ENCODE results near the gene PGAP3. TPM values are rescaled to one million over a fixed set of nuclear protein-coding genes. Genes with fewer than 3 reads are reported as not detected.

PGAP3 gene
- polyA plus RNA-seq, 3 donors from 2014 or later: 24.0 to 47.1 (median 37.8) TPM

GRCh38 chr17:39661744-39662541 lies 25.9 kb downstream of the PGAP3 start:
- Mint-ChIP-seq H3K27me3 (ENCODE audit: low read depth in 3 of 3) (peaks cover 1 to 7% (median 2%) of the 10 kb centered on the region in 3 donors), H3K36me3 (peaks cover 0 to 8% (median 3%) of the 10 kb centered on the region in 3 donors), H3K27ac (no peak overlapping the region), H3K9me3 (no peaks in the 10 kb centered on the region), H3K4me1 (peaks cover 0 to 2% of the 10 kb centered on the region in 2 donors), H3K4me3 (no peak overlapping the region)
- no peak for DNase-seq

DNA sequence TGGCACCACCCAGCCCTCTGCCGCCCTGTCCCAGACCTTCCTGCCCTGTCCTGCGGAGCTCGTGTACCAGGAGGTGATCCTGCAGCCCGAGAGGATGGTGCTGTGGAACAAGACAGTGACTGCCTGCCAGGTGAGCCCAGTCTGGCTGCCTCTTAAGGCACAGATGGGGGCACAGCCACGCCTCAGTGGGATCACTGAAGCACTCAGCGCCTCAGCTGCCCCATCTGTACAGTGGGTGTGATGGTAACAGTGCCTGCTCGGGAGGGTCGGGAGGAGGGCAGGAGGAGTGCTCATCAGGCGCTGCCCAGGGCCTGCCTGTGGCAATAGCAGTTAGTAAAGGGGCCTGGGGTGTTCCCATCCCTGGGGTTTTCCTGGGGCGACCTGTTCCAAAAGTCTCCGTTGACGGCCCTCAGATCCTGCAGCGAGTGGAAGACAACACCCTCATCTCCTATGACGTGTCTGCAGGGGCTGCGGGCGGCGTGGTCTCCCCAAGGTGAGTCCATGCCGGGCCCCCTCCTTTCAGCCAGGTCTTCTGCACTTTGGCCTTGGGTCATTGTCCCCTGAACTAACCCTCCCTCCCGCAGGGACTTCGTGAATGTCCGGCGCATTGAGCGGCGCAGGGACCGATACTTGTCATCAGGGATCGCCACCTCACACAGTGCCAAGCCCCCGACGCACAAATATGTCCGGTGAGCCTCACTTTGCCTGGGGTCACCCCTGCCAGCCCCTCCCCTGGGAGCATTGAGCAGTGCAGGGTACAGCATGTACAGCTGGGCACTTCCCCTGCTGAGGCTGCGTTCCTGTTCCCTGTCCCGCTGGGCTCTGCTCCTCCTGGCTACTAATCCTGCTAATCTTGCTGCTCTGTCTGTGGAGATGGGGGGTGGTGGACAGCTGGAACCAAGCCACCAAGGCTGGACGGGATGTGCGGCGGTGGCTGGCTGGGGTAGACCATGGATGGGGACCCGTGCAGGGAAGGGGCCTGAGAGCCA lies 27.2 kb downstream of the PGAP3 start:
- peaks cover 0 to 8% (median 3%) of the 10 kb centered on the region in 3 donors for H3K36me3 Mint-ChIP-seq
- H3K9me3 Mint-ChIP-seq: no peaks in the 10 kb centered on the region
- no peak for DNase-seq
- H3K27ac Mint-ChIP-seq: no peak overlapping the region
- no peak overlapping the region for H3K4me3 Mint-ChIP-seq
- peaks cover 0 to 4% of the 10 kb centered on the region in 2 donors for H3K4me1 Mint-ChIP-seq
- peaks cover 1 to 7% (median 2%) of the 10 kb centered on the region in 3 donors for H3K27me3 Mint-ChIP-seq (ENCODE audit: low read depth in 3 of 3)

- Mint-ChIP-seq H3K27ac (peak overlapping the region in 1 of 6 donors; percentile 36), H3K36me3 (peaks cover 0 to 8% (median 3%) of the 10 kb centered on the region in 3 donors)
Observed at GRCh38 chr17:39660011-39660360, 27.9 kb downstream of the PGAP3 start.

DNA sequence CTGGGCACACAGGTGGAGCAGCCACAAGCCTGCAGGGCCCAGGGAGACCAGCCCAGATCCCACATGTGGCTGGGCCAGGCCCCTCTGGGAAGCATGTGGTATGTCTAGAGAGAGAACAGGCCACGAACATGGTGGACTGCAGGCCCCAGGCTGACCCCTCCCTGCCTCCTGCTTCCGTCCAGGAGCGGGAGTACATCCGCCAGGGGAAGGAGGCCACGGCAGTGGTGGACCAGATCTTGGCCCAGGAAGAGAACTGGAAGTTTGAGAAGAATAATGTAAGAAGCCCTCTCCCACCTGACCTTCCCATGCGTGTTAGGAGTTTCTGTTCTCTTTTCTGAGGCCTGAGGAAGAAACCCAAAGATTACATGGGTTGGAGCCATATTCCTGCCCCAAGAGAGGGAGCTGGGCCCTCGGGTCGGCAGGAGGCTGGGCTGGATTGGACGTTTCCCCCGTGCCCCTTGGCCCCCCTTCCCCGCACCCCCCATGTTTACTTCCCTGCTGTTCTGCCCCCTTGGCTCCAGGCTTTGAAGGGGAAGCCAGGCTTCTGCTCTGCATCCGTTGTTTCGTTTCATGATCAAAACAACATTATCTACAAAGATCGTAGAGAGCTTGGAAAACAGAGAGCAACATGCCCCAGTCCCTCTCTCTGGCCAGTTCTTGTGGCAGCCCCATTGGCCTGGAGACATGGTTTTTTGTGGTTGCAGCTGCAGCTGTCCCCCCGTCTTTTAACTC lies 28.4 kb downstream of the PGAP3 start:
- H3K27me3 Mint-ChIP-seq (ENCODE audit: low read depth in 3 of 3): peaks cover 0 to 5% (median 2%) of the 10 kb centered on the region in 3 donors
- H3K36me3 Mint-ChIP-seq: peaks cover 0 to 8% (median 3%) of the 10 kb centered on the region in 3 donors
- no peak for DNase-seq
- no peak overlapping the region for H3K4me3 Mint-ChIP-seq
- no peak overlapping the region for H3K27ac Mint-ChIP-seq
- peaks cover 9 to 11% of the 10 kb centered on the region in 2 donors for H3K4me1 Mint-ChIP-seq
- no peaks in the 10 kb centered on the region for H3K9me3 Mint-ChIP-seq

More at GRCh38 chr17:39660011-39660360, 27.9 kb downstream of the PGAP3 start:
- DNase-seq: no peak
- Mint-ChIP-seq H3K4me1 (peaks cover 6 to 7% of the 10 kb centered on the region in 2 donors), H3K9me3 (no peaks in the 10 kb centered on the region), H3K27me3 (ENCODE audit: low read depth in 3 of 3) (peaks cover 2 to 5% (median 4%) of the 10 kb centered on the region in 3 donors), H3K4me3 (no peak overlapping the region)

- no peak for DNase-seq
- Mint-ChIP-seq H3K36me3 (peaks cover 0 to 8% (median 3%) of the 10 kb centered on the region in 3 donors), H3K27me3 (ENCODE audit: low read depth in 3 of 3) (peaks cover 0 to 5% (median 2%) of the 10 kb centered on the region in 3 donors), H3K9me3 (no peaks in the 10 kb centered on the region), H3K4me1 (peaks cover 11 to 15% of the 10 kb centered on the region in 2 donors), H3K27ac (no peak overlapping the region), H3K4me3 (no peak overlapping the region)
Observed at GRCh38 chr17:39658760-39659159, 29.1 kb downstream of the PGAP3 start.

DNA sequence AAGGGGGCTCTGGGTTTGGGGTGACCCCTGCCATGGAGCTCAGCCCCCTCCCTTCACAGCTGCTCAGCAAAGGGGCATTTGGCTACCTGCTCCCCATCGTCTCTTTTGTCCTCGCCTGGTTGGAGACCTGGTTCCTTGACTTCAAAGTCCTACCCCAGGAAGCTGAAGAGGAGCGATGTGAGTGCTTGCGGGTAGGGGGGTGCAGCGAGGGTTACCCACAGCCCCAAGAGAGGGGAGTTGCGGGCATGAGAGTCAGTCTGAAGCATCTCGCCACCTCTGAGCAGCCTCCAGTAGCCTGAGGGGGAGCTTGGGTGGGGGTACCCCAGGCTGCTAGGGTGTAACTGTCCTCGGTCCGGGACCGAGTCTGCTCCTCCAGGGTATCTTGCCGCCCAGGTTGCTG lies 29.5 kb downstream of the PGAP3 start:
- Mint-ChIP-seq H3K36me3 (peaks cover 0 to 8% (median 3%) of the 10 kb centered on the region in 3 donors), H3K4me3 (no peak overlapping the region), H3K27me3 (ENCODE audit: low read depth in 3 of 3) (peaks cover 0 to 5% (median 2%) of the 10 kb centered on the region in 3 donors), H3K9me3 (no peaks in the 10 kb centered on the region), H3K27ac (no peak overlapping the region), H3K4me1 (peaks cover 13 to 18% of the 10 kb centered on the region in 2 donors)
- DNase-seq: no peak

DNA sequence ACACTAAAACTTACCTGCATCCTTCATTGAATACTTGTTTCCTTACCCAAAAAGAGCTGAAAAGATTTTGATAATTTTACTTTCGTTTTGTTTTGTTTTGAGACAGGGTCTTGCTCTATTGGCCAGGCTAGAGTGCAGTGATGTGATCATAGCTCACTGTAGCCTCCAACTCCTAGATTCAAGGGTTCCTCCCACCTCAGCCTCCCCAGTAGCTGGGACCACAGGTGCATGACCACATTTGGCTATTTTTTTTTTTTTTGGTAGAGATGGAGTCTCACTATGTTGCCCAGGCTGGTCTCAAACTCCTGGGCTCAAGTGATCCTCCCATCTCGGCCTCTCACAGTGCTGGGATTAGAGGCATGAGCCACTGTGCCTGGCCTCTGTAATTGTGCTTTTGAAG lies 32.8 kb downstream of the PGAP3 start:
- H3K27ac Mint-ChIP-seq: peak overlapping the region in 1 of 6 donors; percentile 66
- no peaks in the 10 kb centered on the region for H3K9me3 Mint-ChIP-seq
- DNase-seq: no peak
- no peaks in the 10 kb centered on the region for H3K36me3 Mint-ChIP-seq
- H3K27me3 Mint-ChIP-seq (ENCODE audit: low read depth in 3 of 3): peaks cover 0 to 6% (median 4%) of the 10 kb centered on the region in 3 donors
- H3K4me3 Mint-ChIP-seq: no peak overlapping the region
- peaks cover 36 to 41% of the 10 kb centered on the region in 2 donors for H3K4me1 Mint-ChIP-seq

DNA sequence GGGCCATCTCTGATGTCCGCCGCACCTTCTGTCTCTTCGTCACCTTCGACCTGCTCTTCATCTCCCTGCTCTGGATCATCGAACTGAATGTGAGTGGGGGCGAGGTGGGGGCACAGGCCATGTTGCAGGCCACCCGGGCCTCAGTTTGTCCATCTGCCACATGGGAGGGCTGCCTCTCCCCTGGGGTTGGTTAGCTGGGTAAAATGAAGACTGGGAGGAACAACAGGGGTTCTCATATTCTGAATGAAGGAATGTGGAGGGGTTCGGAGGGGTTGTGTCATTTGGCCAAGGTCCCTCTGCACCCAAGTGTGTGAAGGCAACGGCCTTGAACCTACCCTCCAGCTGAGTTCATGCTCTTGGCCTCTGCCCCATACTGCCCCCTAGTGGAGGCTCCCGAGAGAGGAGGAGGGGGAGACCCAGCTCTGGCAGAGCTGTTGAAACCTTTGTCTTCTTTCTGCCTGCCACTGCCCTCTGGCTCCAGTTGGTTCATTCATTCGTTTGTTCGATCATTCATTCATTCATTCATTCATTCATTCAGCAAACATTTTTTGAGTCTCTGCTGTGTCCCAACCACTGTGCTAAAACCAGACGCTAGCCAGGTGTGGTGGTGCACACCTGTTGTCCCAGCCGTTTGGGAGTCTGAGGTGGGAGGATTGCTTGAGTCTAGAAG lies 34.1 kb downstream of the PGAP3 start:
- Mint-ChIP-seq H3K4me1 (peaks cover 45 to 49% of the 10 kb centered on the region in 2 donors), H3K27ac (peak overlapping the region; percentile 28 to 90 (median 70)), H3K4me3 (no peak overlapping the region), H3K9me3 (no peaks in the 10 kb centered on the region), H3K27me3 (ENCODE audit: low read depth in 3 of 3) (peaks cover 0 to 6% (median 4%) of the 10 kb centered on the region in 3 donors), H3K36me3 (no peaks in the 10 kb centered on the region)
- peak; percentile 70 to 77 (median 73) for DNase-seq

DNA sequence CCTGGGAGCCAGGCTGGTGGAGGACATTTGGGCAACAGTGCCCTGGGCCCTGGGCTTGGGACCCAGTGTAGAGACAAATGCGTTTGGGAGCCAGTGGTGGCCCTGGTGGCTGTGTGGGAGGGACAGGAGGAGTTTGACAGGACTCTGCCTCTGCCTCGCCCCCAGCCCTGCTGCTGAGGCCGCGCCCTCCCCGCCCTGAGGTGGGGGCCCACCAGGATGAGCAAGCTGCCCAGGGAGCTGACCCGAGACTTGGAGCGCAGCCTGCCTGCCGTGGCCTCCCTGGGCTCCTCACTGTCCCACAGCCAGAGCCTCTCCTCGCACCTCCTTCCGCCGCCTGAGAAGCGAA lies 34.6 kb downstream of the PGAP3 start:
- Mint-ChIP-seq H3K36me3 (no peaks in the 10 kb centered on the region), H3K9me3 (no peaks in the 10 kb centered on the region), H3K4me1 (peaks cover 47 to 52% of the 10 kb centered on the region in 2 donors), H3K4me3 (no peak overlapping the region), H3K27me3 (ENCODE audit: low read depth in 3 of 3) (peaks cover 2 to 6% (median 4%) of the 10 kb centered on the region in 3 donors), H3K27ac (peak overlapping the region in 1 of 6 donors; percentile 79)
- no peak for DNase-seq

DNA sequence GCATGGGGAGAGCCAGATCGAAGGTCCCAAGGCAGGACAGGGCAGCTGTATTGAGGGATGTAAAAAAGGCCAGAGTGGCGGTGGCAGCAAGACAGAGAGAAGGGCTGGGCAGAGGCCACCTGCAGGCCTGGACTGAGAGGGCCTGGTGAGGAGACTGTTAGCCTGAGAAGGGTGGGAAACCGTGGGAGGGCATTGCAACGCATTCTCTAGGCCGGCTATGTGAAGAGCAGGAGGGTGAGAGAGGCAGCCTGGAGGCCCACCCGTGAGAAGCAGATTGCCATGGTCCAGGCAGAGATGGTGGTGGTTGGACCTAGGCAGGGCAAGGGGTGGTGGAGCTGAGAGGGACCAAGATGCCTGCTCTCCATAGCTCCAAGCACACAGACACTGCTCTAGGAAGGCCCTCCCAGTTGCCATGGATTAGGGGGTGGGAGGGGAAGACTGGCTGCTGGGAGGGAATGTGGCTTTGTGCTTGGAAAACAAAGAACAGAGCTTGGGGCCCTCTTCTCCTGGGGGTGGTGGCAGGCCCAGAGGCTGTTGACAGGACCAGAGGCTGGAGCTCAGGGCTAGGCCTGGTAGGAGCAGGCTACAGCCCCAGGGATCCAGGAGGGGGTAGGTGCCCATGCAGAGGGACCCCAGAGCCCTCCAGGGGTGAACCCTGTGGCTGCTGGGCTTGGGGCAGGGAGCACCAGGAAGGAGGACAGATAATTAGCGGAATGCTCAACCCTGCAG lies 35.1 kb downstream of the PGAP3 start:
- peak overlapping the region; percentile 7 to 81 (median 54) for H3K27ac Mint-ChIP-seq
- H3K4me1 Mint-ChIP-seq: peaks cover 48 to 52% of the 10 kb centered on the region in 2 donors
- H3K36me3 Mint-ChIP-seq: no peaks in the 10 kb centered on the region
- no peaks in the 10 kb centered on the region for H3K9me3 Mint-ChIP-seq
- no peak overlapping the region for H3K4me3 Mint-ChIP-seq
- DNase-seq: no peak
- H3K27me3 Mint-ChIP-seq (ENCODE audit: low read depth in 3 of 3): peaks cover 2 to 5% (median 4%) of the 10 kb centered on the region in 3 donors

DNA sequence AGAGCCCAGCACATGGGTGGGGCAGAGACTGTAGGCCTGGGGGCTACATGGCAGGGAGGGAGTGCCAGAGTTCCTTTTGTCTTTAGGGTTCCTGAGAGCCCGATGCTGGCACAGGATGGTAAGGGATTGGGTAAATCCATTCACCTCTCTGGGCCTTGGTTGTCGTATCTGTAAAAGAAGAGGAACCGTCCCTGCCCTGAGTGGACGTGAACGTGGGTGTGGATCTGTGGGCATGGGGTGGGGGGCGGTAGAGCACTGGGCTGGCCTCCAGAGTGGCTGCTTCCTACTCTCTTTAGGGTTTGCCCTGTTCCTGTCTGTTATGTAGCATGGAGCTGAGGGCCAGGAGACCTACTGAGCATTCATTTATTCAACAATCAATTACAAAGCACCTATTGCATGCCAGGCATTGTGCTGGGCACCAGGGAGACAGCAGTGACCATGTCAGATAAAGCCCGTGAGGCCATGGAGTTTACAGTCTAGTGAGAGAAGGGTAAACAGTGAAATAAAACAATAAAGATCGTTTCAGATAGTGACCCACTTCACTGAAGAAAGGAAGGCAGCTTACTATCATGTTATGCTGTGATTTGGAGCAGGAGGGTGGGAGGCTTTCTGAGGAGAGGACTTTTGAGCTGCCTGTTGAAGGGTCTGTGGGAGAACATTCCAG lies 35.8 kb downstream of the PGAP3 start:
- DNase-seq: no peak
- H3K4me1 Mint-ChIP-seq: peaks cover 51 to 52% of the 10 kb centered on the region in 2 donors
- peaks cover 2 to 5% (median 4%) of the 10 kb centered on the region in 3 donors for H3K27me3 Mint-ChIP-seq (ENCODE audit: low read depth in 3 of 3)
- H3K27ac Mint-ChIP-seq: peak overlapping the region; percentile 50 to 81 (median 54)
- H3K9me3 Mint-ChIP-seq: no peaks in the 10 kb centered on the region
- H3K4me3 Mint-ChIP-seq: no peak overlapping the region
- no peaks in the 10 kb centered on the region for H3K36me3 Mint-ChIP-seq

GRCh38 chr17:39650121-39650579 lies 37.7 kb downstream of the PGAP3 start:
- Mint-ChIP-seq H3K27me3 (ENCODE audit: low read depth in 3 of 3) (peaks cover 2 to 4% (median 2%) of the 10 kb centered on the region in 3 donors), H3K4me3 (no peak overlapping the region), H3K9me3 (no peaks in the 10 kb centered on the region), H3K4me1 (peaks cover 59 to 62% of the 10 kb centered on the region in 2 donors), H3K27ac (peak overlapping the region in 4 of 6 donors; percentile 15 to 76 (median 60)), H3K36me3 (no peaks in the 10 kb centered on the region)
- no peak for DNase-seq
